ENCODE data around the gene PTPRS.

- no peak for TF ChIP-seq CTCF (IDR thresholded peaks at IDR 0.05; ENCODE audit: insufficient read depth, low read length)
- no peak for TF ChIP-seq SPI1 (IDR thresholded peaks at IDR 0.05; ENCODE audit: borderline replicate concordance, low read depth)
- TF ChIP-seq, protein P1, sequence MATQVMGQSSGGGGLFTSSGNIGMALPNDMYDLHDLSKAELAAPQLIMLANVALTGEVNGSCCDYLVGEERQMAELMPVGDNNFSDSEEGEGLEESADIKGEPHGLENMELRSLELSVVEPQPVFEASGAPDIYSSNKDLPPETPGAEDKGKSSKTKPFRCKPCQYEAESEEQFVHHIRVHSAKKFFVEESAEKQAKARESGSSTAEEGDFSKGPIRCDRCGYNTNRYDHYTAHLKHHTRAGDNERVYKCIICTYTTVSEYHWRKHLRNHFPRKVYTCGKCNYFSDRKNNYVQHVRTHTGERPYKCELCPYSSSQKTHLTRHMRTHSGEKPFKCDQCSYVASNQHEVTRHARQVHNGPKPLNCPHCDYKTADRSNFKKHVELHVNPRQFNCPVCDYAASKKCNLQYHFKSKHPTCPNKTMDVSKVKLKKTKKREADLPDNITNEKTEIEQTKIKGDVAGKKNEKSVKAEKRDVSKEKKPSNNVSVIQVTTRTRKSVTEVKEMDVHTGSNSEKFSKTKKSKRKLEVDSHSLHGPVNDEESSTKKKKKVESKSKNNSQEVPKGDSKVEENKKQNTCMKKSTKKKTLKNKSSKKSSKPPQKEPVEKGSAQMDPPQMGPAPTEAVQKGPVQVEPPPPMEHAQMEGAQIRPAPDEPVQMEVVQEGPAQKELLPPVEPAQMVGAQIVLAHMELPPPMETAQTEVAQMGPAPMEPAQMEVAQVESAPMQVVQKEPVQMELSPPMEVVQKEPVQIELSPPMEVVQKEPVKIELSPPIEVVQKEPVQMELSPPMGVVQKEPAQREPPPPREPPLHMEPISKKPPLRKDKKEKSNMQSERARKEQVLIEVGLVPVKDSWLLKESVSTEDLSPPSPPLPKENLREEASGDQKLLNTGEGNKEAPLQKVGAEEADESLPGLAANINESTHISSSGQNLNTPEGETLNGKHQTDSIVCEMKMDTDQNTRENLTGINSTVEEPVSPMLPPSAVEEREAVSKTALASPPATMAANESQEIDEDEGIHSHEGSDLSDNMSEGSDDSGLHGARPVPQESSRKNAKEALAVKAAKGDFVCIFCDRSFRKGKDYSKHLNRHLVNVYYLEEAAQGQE (IDR thresholded peaks at IDR 0.05; ENCODE audit: insufficient replicate concordance, low read depth) = no peak
- TF ChIP-seq POLR2AphosphoS5 (IDR thresholded peaks at IDR 0.05; ENCODE audit: low read depth) = no peak
Observed at GRCh38 chr19:5355076-5355475, 14.5 kb upstream of the PTPRS start.

Data from HL-60 (cell line).